ENCODE data around the gene ADCK1. TPM values are rescaled to one million over a fixed set of nuclear protein-coding genes. Genes with fewer than 3 reads are reported as not detected.
"Not testable (repeated sequence)": the region's sequence is repeated elsewhere in the genome, so short reads cannot be mapped to it uniquely, and the experiment has no call there.

ADCK1 gene
- total RNA-seq, 3 donors from 2014 or later, result 7.7 to 10.9 (median 9.3) TPM

GRCh38 chr14:77888903-77889302 lies 89.0 kb downstream of the ADCK1 start:
- H3K36me3 Mint-ChIP-seq (ENCODE audit: insufficient read depth), result peaks cover 54% of the 10 kb centered on the region
- ATAC-seq, result not testable (repeated sequence)

GRCh38 chr14:77889971-77890442 lies 90.1 kb downstream of the ADCK1 start:
- no peak for DNase-seq
- no peaks in the 10 kb centered on the region for H3K4me1 Mint-ChIP-seq (ENCODE audit: low read depth)
- peaks cover 60% of the 10 kb centered on the region for H3K36me3 Mint-ChIP-seq (ENCODE audit: insufficient read depth)
- no peak for ATAC-seq
- peaks cover 20% of the 10 kb centered on the region for H3K9me3 Mint-ChIP-seq
- no peak overlapping the region for H3K4me3 Mint-ChIP-seq
- H3K27me3 Mint-ChIP-seq (ENCODE audit: low read depth), result no peaks in the 10 kb centered on the region

More at GRCh38 chr14:77888903-77889302, 89.0 kb downstream of the ADCK1 start:
- H3K4me1 Mint-ChIP-seq (ENCODE audit: low read depth); H3K27me3 Mint-ChIP-seq (ENCODE audit: low read depth); DNase-seq; H3K4me3 Mint-ChIP-seq: not testable (repeated sequence)
- H3K9me3 Mint-ChIP-seq, result peaks cover 20% of the 10 kb centered on the region

GRCh38 chr14:77890873-77891272 lies 91.0 kb downstream of the ADCK1 start:
- no peak for ATAC-seq
- Mint-ChIP-seq H3K27me3 (ENCODE audit: low read depth) (no peaks in the 10 kb centered on the region), H3K4me1 (ENCODE audit: low read depth) (no peaks in the 10 kb centered on the region), H3K4me3 (no peak overlapping the region), H3K36me3 (ENCODE audit: insufficient read depth) (peaks cover 57% of the 10 kb centered on the region), H3K9me3 (peaks cover 20% of the 10 kb centered on the region)
- no peak for DNase-seq

- H3K4me1 Mint-ChIP-seq (ENCODE audit: low read depth), result no peaks in the 10 kb centered on the region
- no peak overlapping the region for H3K4me3 Mint-ChIP-seq
- DNase-seq (no peak), ATAC-seq (no peak)
- peaks cover 50% of the 10 kb centered on the region for H3K36me3 Mint-ChIP-seq (ENCODE audit: insufficient read depth)
- H3K27me3 Mint-ChIP-seq (ENCODE audit: low read depth), result no peaks in the 10 kb centered on the region
- H3K9me3 Mint-ChIP-seq, result peaks cover 20% of the 10 kb centered on the region
Measured at GRCh38 chr14:77892381-77892871, 92.5 kb downstream of the ADCK1 start.

- no peak for DNase-seq
- ATAC-seq, result no peak
- Mint-ChIP-seq H3K36me3 (ENCODE audit: insufficient read depth) (peaks cover 45% of the 10 kb centered on the region), H3K4me1 (ENCODE audit: low read depth) (no peaks in the 10 kb centered on the region), H3K4me3 (no peak overlapping the region), H3K9me3 (peaks cover 16% of the 10 kb centered on the region), H3K27me3 (ENCODE audit: low read depth) (no peaks in the 10 kb centered on the region)
Measured at GRCh38 chr14:77892890-77893484, 93.1 kb downstream of the ADCK1 start.

- Mint-ChIP-seq H3K9me3 (no peaks in the 10 kb centered on the region), H3K4me1 (ENCODE audit: low read depth) (no peaks in the 10 kb centered on the region), H3K36me3 (ENCODE audit: insufficient read depth) (peaks cover 40% of the 10 kb centered on the region), H3K27me3 (ENCODE audit: low read depth) (no peaks in the 10 kb centered on the region), H3K4me3 (no peak overlapping the region)
- ATAC-seq (no peak), DNase-seq (no peak)
Measured at GRCh38 chr14:77897374-77897773, 97.5 kb downstream of the ADCK1 start.

GRCh38 chr14:77902811-77903210 lies 102.9 kb downstream of the ADCK1 start:
- ATAC-seq (no peak), DNase-seq (no peak)
- Mint-ChIP-seq H3K4me1 (ENCODE audit: low read depth) (no peaks in the 10 kb centered on the region), H3K4me3 (no peak overlapping the region), H3K36me3 (ENCODE audit: insufficient read depth) (peaks cover 37% of the 10 kb centered on the region), H3K27me3 (ENCODE audit: low read depth) (no peaks in the 10 kb centered on the region), H3K9me3 (peaks cover 10% of the 10 kb centered on the region)

GRCh38 chr14:77903221-77903620 lies 103.3 kb downstream of the ADCK1 start:
- ATAC-seq, result no peak

GRCh38 chr14:77903937-77904617 lies 104.2 kb downstream of the ADCK1 start:
- DNase-seq (no peak), ATAC-seq (no peak)
- Mint-ChIP-seq H3K9me3 (peaks cover 10% of the 10 kb centered on the region), H3K27me3 (ENCODE audit: low read depth) (no peaks in the 10 kb centered on the region), H3K4me1 (ENCODE audit: low read depth) (peaks cover 6% of the 10 kb centered on the region), H3K36me3 (ENCODE audit: insufficient read depth) (peaks cover 36% of the 10 kb centered on the region), H3K4me3 (no peak overlapping the region)

More at GRCh38 chr14:77903221-77903620, 103.3 kb downstream of the ADCK1 start:
- Mint-ChIP-seq H3K4me1 (ENCODE audit: low read depth) (no peaks in the 10 kb centered on the region), H3K36me3 (ENCODE audit: insufficient read depth) (peaks cover 34% of the 10 kb centered on the region), H3K9me3 (peaks cover 10% of the 10 kb centered on the region), H3K27me3 (ENCODE audit: low read depth) (no peaks in the 10 kb centered on the region), H3K4me3 (no peak overlapping the region)
- DNase-seq, result no peak

GRCh38 chr14:77906446-77906845 lies 106.5 kb downstream of the ADCK1 start:
- no peak overlapping the region for H3K4me3 Mint-ChIP-seq
- H3K27me3 Mint-ChIP-seq (ENCODE audit: low read depth), result no peaks in the 10 kb centered on the region
- DNase-seq, result no peak
- peaks cover 6% of the 10 kb centered on the region for H3K4me1 Mint-ChIP-seq (ENCODE audit: low read depth)
- ATAC-seq, result no peak
- peaks cover 25% of the 10 kb centered on the region for H3K36me3 Mint-ChIP-seq (ENCODE audit: insufficient read depth)
- H3K9me3 Mint-ChIP-seq, result peaks cover 10% of the 10 kb centered on the region

- H3K36me3 Mint-ChIP-seq (ENCODE audit: insufficient read depth), result peaks cover 28% of the 10 kb centered on the region
- peaks cover 6% of the 10 kb centered on the region for H3K4me1 Mint-ChIP-seq (ENCODE audit: low read depth)
- H3K27me3 Mint-ChIP-seq (ENCODE audit: low read depth), result no peaks in the 10 kb centered on the region
- H3K4me3 Mint-ChIP-seq, result no peak overlapping the region
- DNase-seq, result no peak
- ATAC-seq, result no peak
- H3K9me3 Mint-ChIP-seq, result peaks cover 10% of the 10 kb centered on the region
Measured at GRCh38 chr14:77908847-77909246, 108.9 kb downstream of the ADCK1 start.

GRCh38 chr14:77909911-77910310 lies 110.0 kb downstream of the ADCK1 start:
- Mint-ChIP-seq H3K4me3 (no peak overlapping the region), H3K9me3 (peaks cover 10% of the 10 kb centered on the region), H3K27me3 (ENCODE audit: low read depth) (no peaks in the 10 kb centered on the region), H3K36me3 (ENCODE audit: insufficient read depth) (peaks cover 36% of the 10 kb centered on the region), H3K4me1 (ENCODE audit: low read depth) (peaks cover 6% of the 10 kb centered on the region)
- DNase-seq (no peak), ATAC-seq (no peak)

- H3K36me3 Mint-ChIP-seq (ENCODE audit: insufficient read depth), result peaks cover 37% of the 10 kb centered on the region
- peaks cover 10% of the 10 kb centered on the region for H3K9me3 Mint-ChIP-seq
- peaks cover 6% of the 10 kb centered on the region for H3K4me1 Mint-ChIP-seq (ENCODE audit: low read depth)
- H3K27me3 Mint-ChIP-seq (ENCODE audit: low read depth), result no peaks in the 10 kb centered on the region
- no peak overlapping the region for H3K4me3 Mint-ChIP-seq
- ATAC-seq, result no peak
- no peak for DNase-seq
Measured at GRCh38 chr14:77910506-77910905, 110.6 kb downstream of the ADCK1 start.

GRCh38 chr14:77911356-77911755 lies 111.4 kb downstream of the ADCK1 start:
- no peak for ATAC-seq
- peaks cover 31% of the 10 kb centered on the region for H3K36me3 Mint-ChIP-seq (ENCODE audit: insufficient read depth)
- peaks cover 3% of the 10 kb centered on the region for H3K9me3 Mint-ChIP-seq
- H3K27me3 Mint-ChIP-seq (ENCODE audit: low read depth), result no peaks in the 10 kb centered on the region
- no peak overlapping the region for H3K4me3 Mint-ChIP-seq
- no peak for DNase-seq
- peaks cover 6% of the 10 kb centered on the region for H3K4me1 Mint-ChIP-seq (ENCODE audit: low read depth)

Data from activated T-cell treated with anti-CD3 and anti-CD28 coated beads, Interleukin-2, amount 50 U/mL, for 4 hours (primary cell).